ENCODE data around the gene MCM9.

MCM9 gene

GRCh38 chr6:118864341-118865099, 70.4 kb downstream of the MCM9 start:
- no peak for DNase-seq (ENCODE audit: low spot score)

GRCh38 chr6:118862443-118862842, 72.5 kb downstream of the MCM9 start:
- no peak for DNase-seq (ENCODE audit: low spot score)

- no peak for DNase-seq (ENCODE audit: low spot score)
These were observed 74.1 kb downstream of the MCM9 start for GRCh38 chr6:118860880-118861279.

- no peak for DNase-seq (ENCODE audit: low spot score)
These were observed 74.6 kb downstream of the MCM9 start for GRCh38 chr6:118860363-118860762.

- DNase-seq (ENCODE audit: low spot score) = no peak
These were observed 75.4 kb downstream of the MCM9 start for GRCh38 chr6:118859517-118860064.

GRCh38 chr6:118856301-118856700, 78.7 kb downstream of the MCM9 start:
- DNase-seq (ENCODE audit: low spot score) = no peak

- DNase-seq (ENCODE audit: low spot score) = no peak
These were observed 81.6 kb downstream of the MCM9 start for GRCh38 chr6:118853408-118853807.

- no peak for DNase-seq (ENCODE audit: low spot score)
These were observed 90.0 kb downstream of the MCM9 start for GRCh38 chr6:118844915-118845314.

GRCh38 chr6:118843685-118844390, 91.1 kb downstream of the MCM9 start:
- no peak for DNase-seq (ENCODE audit: low spot score)

GRCh38 chr6:118830691-118831090, 104.3 kb downstream of the MCM9 start:
- no peak for DNase-seq (ENCODE audit: low spot score)

- no peak for DNase-seq (ENCODE audit: low spot score)
These were observed 105.0 kb downstream of the MCM9 start for GRCh38 chr6:118829817-118830478.

- DNase-seq (ENCODE audit: low spot score) = no peak
These were observed 108.9 kb downstream of the MCM9 start for GRCh38 chr6:118826096-118826495.

- DNase-seq (ENCODE audit: low spot score) = no peak
These were observed 109.3 kb downstream of the MCM9 start for GRCh38 chr6:118825661-118826060.

- no peak for DNase-seq (ENCODE audit: low spot score)
These were observed 119.5 kb downstream of the MCM9 start for GRCh38 chr6:118815495-118815894.

GRCh38 chr6:118813775-118814174, 121.2 kb downstream of the MCM9 start:
- DNase-seq (ENCODE audit: low spot score) = no peak

- no peak for DNase-seq (ENCODE audit: low spot score)
These were observed 122.0 kb downstream of the MCM9 start for GRCh38 chr6:118812970-118813369.

- DNase-seq (ENCODE audit: low spot score) = no peak
These were observed 124.4 kb downstream of the MCM9 start for GRCh38 chr6:118810420-118811027.

- DNase-seq (ENCODE audit: low spot score) = no peak
These were observed 125.9 kb downstream of the MCM9 start for GRCh38 chr6:118808793-118809638.

GRCh38 chr6:118804091-118804490, 130.9 kb downstream of the MCM9 start:
- no peak for DNase-seq (ENCODE audit: low spot score)

- DNase-seq (ENCODE audit: low spot score) = no peak
These were observed 133.7 kb downstream of the MCM9 start for GRCh38 chr6:118801257-118801656.

GRCh38 chr6:118800394-118801071, 134.4 kb downstream of the MCM9 start:
- DNase-seq (ENCODE audit: low spot score) = peak; percentile 72
